H1 (cell line): ENCODE measurements around the gene ARL11. TPM values are rescaled to one million over a fixed set of nuclear protein-coding genes. Genes with fewer than 3 reads are reported as not detected.

Experiments
- CTCF ChIA-PET: fragments of 300-600 bp; sonication (Branson Sonifier 250); formaldehyde crosslinking; loops from one replicate; lab custom pipeline; 2021; ENCODE audit not compliant: partially characterized antibody; lab: Charles Lee
- POLR2A ChIA-PET: fragments of 300-600 bp; sonication (Branson Sonifier 250); formaldehyde crosslinking; loops from one replicate; lab custom pipeline; 2021; ENCODE audit warnings: inconsistent platforms; ENCODE audit not compliant: partially characterized antibody; lab: Charles Lee
- DNase-seq, 2 experiments: peaks; one replicate each; pipeline versions ENCODE4 v3.0.0 to v3.0.0-alpha.2; 2010 to 2022; ENCODE audit warnings: low spot score in 2 of 2, low read depth in 1 of 2, mixed read lengths in 1 of 2
- FAIRE-seq: peaks from 2 replicates; lab custom pipeline; 2011; peaks lifted over from hg19 to GRCh38; lab: Jason Lieb, UNC
- H2AFZ ChIP-seq: 2 replicates; pipeline ENCODE4 v1.8.1; 2012; ENCODE audit warnings: low read length, inconsistent platforms
- H2AK5ac ChIP-seq: 2 replicates; pipeline ENCODE4 v1.6.1; 2013; ENCODE audit warnings: low read depth, low read length
- H2BK120ac ChIP-seq: replicated peaks from 2 replicates; pipeline ENCODE3; 2013; ENCODE audit warnings: low read depth, low read length, inconsistent platforms
- H2BK12ac ChIP-seq: 2 replicates; pipeline ENCODE4 v1.6.1; 2013; ENCODE audit warnings: low read depth, low read length
- H2BK15ac ChIP-seq: 2 replicates; pipeline ENCODE4 v1.6.1; 2013; ENCODE audit warnings: low read length
- H2BK20ac ChIP-seq: 2 replicates; pipeline ENCODE4 v1.6.1; 2013; ENCODE audit warnings: low read length
- H2BK5ac ChIP-seq: 2 replicates; pipeline ENCODE4 v1.6.1; 2013; ENCODE audit warnings: low read depth, low read length
- H3K14ac ChIP-seq: 2 replicates; pipeline ENCODE4 v1.6.1; 2013; ENCODE audit warnings: inconsistent platforms; ENCODE audit not compliant: insufficient read length
- H3K18ac ChIP-seq: 2 replicates; pipeline ENCODE4 v1.6.1; 2013; ENCODE audit warnings: low read length; ENCODE audit errors: extremely low read depth
- H3K23ac ChIP-seq: 2 replicates; pipeline ENCODE4 v1.6.1; 2013; ENCODE audit warnings: inconsistent platforms; ENCODE audit not compliant: insufficient read length
- H3K23me2 ChIP-seq: 2 replicates; pipeline ENCODE4 v1.6.1; 2013; ENCODE audit warnings: low read depth, low read length
- H3K27ac ChIP-seq: 2 replicates; pipeline ENCODE4 v1.6.1; 2011; ENCODE audit warnings: low read depth, low read length, inconsistent platforms
- H3K27me3 ChIP-seq, 4 experiments: replicated peaks in 1 of 4; 1 replicate in 1 of 4; 2 replicates in 3 of 4; pipeline versions ENCODE4 v1.6.1 to v1.8.1; 2011 to 2013; ENCODE audit warnings: low read length in 3 of 4, mild to moderate bottlenecking in 3 of 4, inconsistent platforms in 2 of 4, mixed read lengths in 2 of 4, moderate library complexity in 1 of 4; ENCODE audit not compliant: control insufficient read depth in 3 of 4, insufficient read depth in 3 of 4; ENCODE audit errors: extremely low read depth in 1 of 4
- H3K36me3 ChIP-seq, 4 experiments: 2 replicates each; pipeline versions ENCODE4 v1.6.1 to v1.8.1; 2011 to 2013; ENCODE audit warnings: mild to moderate bottlenecking in 4 of 4, low read length in 3 of 4, moderate library complexity in 2 of 4, control low read depth in 1 of 4, inconsistent platforms in 1 of 4; ENCODE audit not compliant: insufficient read depth in 4 of 4, control insufficient read depth in 2 of 4
- H3K4ac ChIP-seq: replicated peaks from 2 replicates; pipeline ENCODE3; 2013; ENCODE audit warnings: low read length, low read depth, mixed read lengths, inconsistent platforms; ENCODE audit not compliant: insufficient read length
- H3K4me1 ChIP-seq, 4 experiments: replicated peaks in 1 of 4; 1 replicate in 1 of 4; 2 replicates in 3 of 4; pipeline versions ENCODE4 v1.6.1 to v1.8.1; 2011 to 2013; ENCODE audit warnings: low read length in 3 of 4, inconsistent platforms in 2 of 4, mixed read lengths in 1 of 4; ENCODE audit not compliant: insufficient read depth in 4 of 4, control insufficient read depth in 3 of 4
- H3K4me2 ChIP-seq, 2 experiments: 2 replicates each; pipeline versions ENCODE4 v1.6.1 to v1.8.1; 2011 to 2013; ENCODE audit warnings: low read depth in 2 of 2, low read length in 2 of 2, control low read depth in 1 of 2, inconsistent platforms in 1 of 2, mild to moderate bottlenecking in 1 of 2; ENCODE audit not compliant: insufficient read depth in 1 of 2
- H3K4me3 ChIP-seq, 4 experiments: fragments of 200-600, 300-600 bp in 1 of 4; sonication (generic), shearing (Covaris generic), sonication (Bioruptor Twin) in 1 of 4; 2 replicates each; pipeline versions ENCODE4 v1.5.1 to v1.8.1; 2011 to 2016; ENCODE audit warnings: low read length in 4 of 4, low read depth in 3 of 4, control low read depth in 2 of 4, inconsistent platforms in 2 of 4, mild to moderate bottlenecking in 2 of 4, mixed read lengths in 1 of 4, moderate library complexity in 1 of 4; ENCODE audit not compliant: insufficient read depth in 2 of 4; ENCODE audit errors: extremely low read depth in 1 of 4
- H3K56ac ChIP-seq: replicated peaks from 2 replicates; pipeline ENCODE3; 2013; ENCODE audit warnings: low read depth, mild to moderate bottlenecking, mixed read lengths, low read length, inconsistent platforms; ENCODE audit not compliant: insufficient read length
- H3K79me1 ChIP-seq: 2 replicates; pipeline ENCODE4 v1.6.1; 2013; ENCODE audit warnings: low read depth, low read length, control low read depth
- H3K79me2 ChIP-seq, 2 experiments: 2 replicates each; pipeline versions ENCODE4 v1.6.1 to v1.8.1; 2012 to 2013; ENCODE audit warnings: low read length in 2 of 2, mild to moderate bottlenecking in 2 of 2, inconsistent platforms in 1 of 2; ENCODE audit not compliant: insufficient read depth in 2 of 2, control insufficient read depth in 1 of 2
- H3K9ac ChIP-seq, 4 experiments: replicated peaks in 1 of 4; 1 replicate in 1 of 4; 2 replicates in 3 of 4; pipeline versions ENCODE4 v1.6.1 to v1.8.1; 2011 to 2013; ENCODE audit warnings: low read depth in 3 of 4, low read length in 3 of 4, control low read depth in 2 of 4, mild to moderate bottlenecking in 2 of 4, moderate library complexity in 2 of 4, inconsistent platforms in 1 of 4; ENCODE audit errors: extremely low read depth in 1 of 4
- H3K9me3 ChIP-seq, 2 experiments: 2 replicates each; pipeline versions ENCODE4 v1.6.1 to v1.8.1; 2012 to 2013; ENCODE audit warnings: mild to moderate bottlenecking in 2 of 2, moderate library complexity in 2 of 2, control low read depth in 1 of 2, inconsistent platforms in 1 of 2, low read depth in 1 of 2, low read length in 1 of 2, mixed read lengths in 1 of 2; ENCODE audit not compliant: insufficient read depth in 2 of 2
- H4K20me1 ChIP-seq, 2 experiments: replicated peaks in 1 of 2; 2 replicates each; pipeline versions ENCODE3 to v1.8.1; 2011 to 2013; ENCODE audit warnings: inconsistent platforms in 2 of 2, low read length in 2 of 2, mild to moderate bottlenecking in 1 of 2; ENCODE audit not compliant: insufficient read depth in 2 of 2, control insufficient read depth in 1 of 2
- H4K5ac ChIP-seq: 2 replicates; pipeline ENCODE4 v1.6.1; 2013; ENCODE audit warnings: low read length, low read depth, mixed read lengths, inconsistent platforms; ENCODE audit not compliant: insufficient read length
- H4K8ac ChIP-seq: 2 replicates; pipeline ENCODE4 v1.8.0; 2013; ENCODE audit warnings: mild to moderate bottlenecking, moderate library complexity, low read length, inconsistent platforms; ENCODE audit not compliant: insufficient read depth; ENCODE audit errors: extremely low read depth
- H4K91ac ChIP-seq: replicated peaks from 2 replicates; pipeline ENCODE3; 2013; ENCODE audit warnings: low read length, mixed read lengths, inconsistent platforms; ENCODE audit not compliant: insufficient read length
- FOSL1 ChIP-seq: IDR thresholded peaks from 2 replicates; pipeline ENCODE4 v1.6.1; 2011; ENCODE audit warnings: mild to moderate bottlenecking, low read depth, low read length, moderate library complexity; ENCODE audit not compliant: insufficient read depth
- KDM1A ChIP-seq: fragments of 200-600, 300-600 bp; sonication (generic); IDR thresholded peaks from 2 replicates; pipeline ENCODE4 v1.7.1; 2016; ENCODE audit warnings: mild to moderate bottlenecking, low read length, borderline replicate concordance
- MAFK ChIP-seq: IDR thresholded peaks from 2 replicates; pipeline ENCODE4 v1.6.1; 2012; ENCODE audit warnings: low read depth, mild to moderate bottlenecking, improper control_type of control experiment, low read length
- WGBS, 2 experiments: shearing (Covaris generic) in 1 of 2; methylation state at CpG; one replicate each; pipeline versions ENCODE4 v1.1.6 to v1.1.7; 2013 to 2015; ENCODE audit warnings: low lambda C conversion rate in 2 of 2, mixed read lengths in 2 of 2, inconsistent platforms in 1 of 2, low coverage in 1 of 2, missing lambda C conversion rate in 1 of 2; ENCODE audit not compliant: insufficient replicate concordance in 2 of 2, insufficient coverage in 1 of 2, insufficient read length in 1 of 2; ENCODE audit errors: extremely low coverage in 1 of 2, missing lambda C conversion rate in 1 of 2; 5-methylcytosine and 5-hydroxymethylcytosine counted together
- polyA plus RNA-seq, 7 experiments: library from polyadenylated mRNA; depleted of rRNA in 3 of 7; stranded (reverse) in 5 of 7; unstranded in 2 of 7; fragments of >200 nt in 5 of 7; fragments of 200-250 nt in 2 of 7; gene quantifications; 1 replicate in 5 of 7; 2 replicates in 1 of 7; 4 replicates in 1 of 7; pipeline versions ENCODE4 v1.2.1 to v1.2.3, GENCODE V29; 2011 to 2013; ENCODE audit warnings: missing spikeins in 2 of 7, mixed read lengths in 2 of 7
- total RNA-seq: library from RNA; stranded (reverse); fragmentation: NEBNext Ultra II Directional; extraction: Animal tissue kit (Norgen Biotek cat#: 25700); gene quantifications from 2 replicates; pipeline ENCODE4 v1.2.1, GENCODE V29; 2021

Gene ARL11
- total and polyA plus RNA-seq, 2 of the 8 experiments (the other 6 are each of a cell fraction or from before 2014, with no cell fraction given), result 0.45 to 0.52 TPM

GRCh38 chr13:49638030-49638743 lies 9.9 kb downstream of the ARL11 start:
- Histone ChIP-seq H2BK5ac (no peak overlapping the region), H3K18ac (no peak overlapping the region), H2BK120ac (no peak overlapping the region), H3K4ac (no peak overlapping the region), H3K79me2 (no peaks in the 10 kb centered on the region), H3K9me3 (no peaks in the 10 kb centered on the region), H3K14ac (no peak overlapping the region), H3K36me3 (no peaks in the 10 kb centered on the region), H3K4me1 (peaks cover 8 to 14% (median 10%) of the 10 kb centered on the region in 4 experiments), H3K4me2 (no peak overlapping the region), H3K23me2 (no peaks in the 10 kb centered on the region), H2BK20ac (no peak overlapping the region), H3K27ac (no peak overlapping the region), H3K79me1 (no peaks in the 10 kb centered on the region), H3K9ac (no peak overlapping the region), H4K5ac (no peak overlapping the region), H2BK15ac (no peak overlapping the region), H3K4me3 (no peak overlapping the region), H3K23ac (no peak overlapping the region), H2AK5ac (no peak overlapping the region), H3K27me3 (no peaks in the 10 kb centered on the region), H2BK12ac (no peak overlapping the region), H3K56ac (no peak overlapping the region), H4K91ac (no peak overlapping the region), H2AFZ (no peak overlapping the region), H4K8ac (no peak overlapping the region), H4K20me1 (no peaks in the 10 kb centered on the region)
- ChIA-PET CTCF (no interaction called here), POLR2A (interaction anchor here (0.5 kb wide), 1 partner anchor 23 kb away, joined by 3 read pairs; no protein-coding TSS in a partner anchor)
- no peak for DNase-seq
- no peak for FAIRE-seq
- WGBS, 2 experiments, result 90% methylated on average over 4 of the region's 4 CpGs; no CpG with 5 or more reads in 1 of the 2 experiments
- TF ChIP-seq FOSL1, result no peak
- no peak for TF ChIP-seq MAFK
- no peak for TF ChIP-seq KDM1A
